Measurements from ENCODE around the gene CUX1. TPM values are rescaled to one million over a fixed set of nuclear protein-coding genes. Genes with fewer than 3 reads are reported as not detected.

The CUX1 gene
- total and polyA plus RNA-seq, 2 of the 13 experiments (the other 11 are each of a cell fraction or from before 2014, with no cell fraction given) = 13.7 to 14.9 TPM

DNA sequence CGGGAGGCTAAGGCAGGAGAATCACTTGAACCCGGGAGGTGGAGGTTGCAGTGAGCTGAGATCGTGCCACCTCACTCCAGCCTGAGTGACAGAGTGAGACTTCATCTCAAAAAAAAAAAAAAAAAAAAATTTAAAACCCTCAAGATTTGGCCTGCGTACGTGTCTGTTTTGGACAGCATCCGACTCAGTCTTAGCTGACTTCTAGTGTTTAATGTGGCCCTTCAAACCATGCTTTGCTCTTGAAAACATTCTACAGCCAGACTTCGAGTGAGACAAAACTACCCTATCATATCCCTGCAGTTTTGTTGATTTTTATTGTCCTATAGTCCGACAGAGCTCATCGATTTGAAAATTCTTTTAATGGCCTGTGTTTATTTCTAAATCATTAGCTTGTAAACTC, 242.1 kb downstream of the CUX1 start (continued):
- TF ChIP-seq, protein P1, sequence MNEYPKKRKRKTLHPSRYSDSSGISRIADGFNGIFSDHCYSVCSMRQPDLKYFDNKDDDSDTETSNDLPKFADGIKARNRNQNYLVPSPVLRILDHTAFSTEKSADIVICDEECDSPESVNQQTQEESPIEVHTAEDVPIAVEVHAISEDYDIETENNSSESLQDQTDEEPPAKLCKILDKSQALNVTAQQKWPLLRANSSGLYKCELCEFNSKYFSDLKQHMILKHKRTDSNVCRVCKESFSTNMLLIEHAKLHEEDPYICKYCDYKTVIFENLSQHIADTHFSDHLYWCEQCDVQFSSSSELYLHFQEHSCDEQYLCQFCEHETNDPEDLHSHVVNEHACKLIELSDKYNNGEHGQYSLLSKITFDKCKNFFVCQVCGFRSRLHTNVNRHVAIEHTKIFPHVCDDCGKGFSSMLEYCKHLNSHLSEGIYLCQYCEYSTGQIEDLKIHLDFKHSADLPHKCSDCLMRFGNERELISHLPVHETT (CRISPR knock-in tag; conservative IDR thresholded peaks at IDR 0.05) = no peak
- TF ChIP-seq GABPA (IDR thresholded peaks at IDR 0.05; ENCODE audit: low read depth, low read length) (no peak), GABPA (CRISPR knock-in tag; IDR thresholded peaks at IDR 0.05; ENCODE audit: low read depth) (no peak), ZNF672 (CRISPR knock-in tag; IDR thresholded peaks at IDR 0.05) (no peak), ZBTB42 (CRISPR knock-in tag; IDR thresholded peaks at IDR 0.05) (no peak), PHB2 (IDR thresholded peaks at IDR 0.05; ENCODE audit: partially characterized antibody) (no peak)
- TF ChIP-seq, protein P2, sequence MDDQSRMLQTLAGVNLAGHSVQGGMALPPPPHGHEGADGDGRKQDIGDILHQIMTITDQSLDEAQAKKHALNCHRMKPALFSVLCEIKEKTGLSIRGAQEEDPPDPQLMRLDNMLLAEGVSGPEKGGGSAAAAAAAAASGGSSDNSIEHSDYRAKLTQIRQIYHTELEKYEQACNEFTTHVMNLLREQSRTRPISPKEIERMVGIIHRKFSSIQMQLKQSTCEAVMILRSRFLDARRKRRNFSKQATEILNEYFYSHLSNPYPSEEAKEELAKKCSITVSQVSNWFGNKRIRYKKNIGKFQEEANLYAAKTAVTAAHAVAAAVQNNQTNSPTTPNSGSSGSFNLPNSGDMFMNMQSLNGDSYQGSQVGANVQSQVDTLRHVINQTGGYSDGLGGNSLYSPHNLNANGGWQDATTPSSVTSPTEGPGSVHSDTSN (CRISPR knock-in tag; IDR thresholded peaks at IDR 0.05; ENCODE audit: borderline replicate concordance) = no peak

DNA sequence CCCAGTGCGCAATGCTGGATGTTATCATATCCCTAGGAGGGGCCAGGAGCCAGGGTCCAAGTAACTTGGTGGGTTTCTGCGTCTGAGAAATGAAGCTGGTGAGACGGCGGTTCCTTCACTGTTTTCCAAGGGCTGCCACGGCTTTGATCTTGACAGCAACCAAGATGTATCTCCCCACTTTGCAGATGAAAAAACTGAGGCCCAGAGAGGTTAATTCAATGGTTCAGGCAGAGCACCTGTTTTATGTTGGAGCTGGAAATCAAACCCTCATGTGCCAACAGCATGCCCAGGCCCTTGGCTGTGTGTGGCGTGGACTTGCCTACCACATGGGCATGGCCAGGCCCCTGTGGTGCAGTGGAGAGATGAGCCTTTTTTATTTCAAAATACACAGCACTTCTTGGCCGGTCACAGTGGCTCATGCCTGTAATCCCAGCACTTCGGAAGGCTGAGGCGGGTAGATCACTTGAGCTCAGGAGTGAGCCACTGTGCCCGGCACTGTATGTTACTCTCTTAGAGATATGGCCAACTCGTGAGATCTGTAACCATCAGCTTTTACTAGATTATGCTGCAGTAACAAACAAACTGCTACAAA, 244.0 kb downstream of the CUX1 start:
- DNase-seq (ENCODE audit: low spot score) (no peak), FAIRE-seq (no peak), ATAC-seq (no peak)
- WGBS (ENCODE audit: low lambda C conversion rate) = 98% methylated on average over 6 of the region's 11 CpGs
- no peak overlapping the region for H3K27ac ChIP-seq (ENCODE audit: extremely low read length, insufficient read depth, low read length)
- H3K9ac ChIP-seq (ENCODE audit: insufficient read depth, low read depth, low read length) = no peak overlapping the region
- POLR2A ChIA-PET = no interaction called here
- H3K27me3 ChIP-seq (ENCODE audit: control insufficient read depth in 1 of 2, insufficient read depth in 2 of 2, low read length in 2 of 2) = no peaks in the 10 kb centered on the region
- no peak overlapping the region for H3K4me3 ChIP-seq (replicated peaks in 1 of 3; ENCODE audit: insufficient read depth in 1 of 3, low read depth in 2 of 3, low read length in 3 of 3)
- CTCF ChIA-PET (ENCODE audit: low intra/inter-chr PET ratio, low total read pairs) = no interaction called here
- no peaks in the 10 kb centered on the region for H3K36me3 ChIP-seq (replicated peaks in 1 of 2; ENCODE audit: control insufficient read depth in 1 of 2, insufficient read depth in 2 of 2, low read length in 2 of 2)
- H2AFZ ChIP-seq (ENCODE audit: low read length) = no peak overlapping the region
- H3K9me3 ChIP-seq (ENCODE audit: low read length) = no peaks in the 10 kb centered on the region
- no peaks in the 10 kb centered on the region for H4K20me1 ChIP-seq (ENCODE audit: insufficient read depth, low read length)
- intact Hi-C loops (cut with micrococcal nuclease; ENCODE audit: unreplicated experiment) = no loop called here
- in situ Hi-C loops (cut with HindIII; ENCODE audit: extremely low pct_ligation_motif_present, low pct_unique_long_range_greater_than_20kb) = no loop called here
- BruUV-seq (replicated peaks) = no TSS peak
- no peak overlapping the region for H3K4me2 ChIP-seq (ENCODE audit: low read depth, low read length)
- H3K79me2 ChIP-seq (ENCODE audit: insufficient read depth, low read length) = no peaks in the 10 kb centered on the region
- H3K4me1 ChIP-seq (ENCODE audit: insufficient read depth, low read length) = peaks cover 10% of the 10 kb centered on the region; the same call in 1 of the 2 replicates
- TF ChIP-seq ZNF225 (CRISPR knock-in tag; IDR thresholded peaks at IDR 0.05) = no peak
- TF ChIP-seq TCF7 (IDR thresholded peaks at IDR 0.05; ENCODE audit: low read depth) = no peak
- no peak for TF ChIP-seq HIVEP1 (CRISPR knock-in tag; IDR thresholded peaks at IDR 0.05)
- TF ChIP-seq ZNF432 (CRISPR knock-in tag; IDR thresholded peaks at IDR 0.05; ENCODE audit: borderline replicate concordance) = no peak
- TF ChIP-seq ZNF629 (CRISPR knock-in tag; conservative IDR thresholded peaks at IDR 0.05) = peak; percentile 52
- no peak for TF ChIP-seq ZBTB21 (CRISPR knock-in tag; IDR thresholded peaks at IDR 0.05)
- TF ChIP-seq, protein P3, sequence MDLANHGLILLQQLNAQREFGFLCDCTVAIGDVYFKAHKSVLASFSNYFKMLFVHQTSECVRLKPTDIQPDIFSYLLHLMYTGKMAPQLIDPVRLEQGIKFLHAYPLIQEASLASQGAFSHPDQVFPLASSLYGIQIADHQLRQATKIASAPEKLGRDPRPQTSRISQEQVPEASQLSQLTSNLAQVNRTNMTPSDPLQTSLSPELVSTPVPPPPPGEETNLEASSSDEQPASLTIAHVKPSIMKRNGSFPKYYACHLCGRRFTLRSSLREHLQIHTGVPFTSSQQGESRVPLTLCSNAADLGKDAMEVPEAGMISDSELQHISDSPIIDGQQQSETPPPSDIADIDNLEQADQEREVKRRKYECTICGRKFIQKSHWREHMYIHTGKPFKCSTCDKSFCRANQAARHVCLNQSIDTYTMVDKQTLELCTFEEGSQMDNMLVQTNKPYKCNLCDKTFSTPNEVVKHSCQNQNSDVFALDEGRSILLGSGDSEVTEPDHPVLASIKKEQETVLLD (CRISPR knock-in tag; IDR thresholded peaks at IDR 0.05; ENCODE audit: low read depth) = no peak
